ENCODE measurements around the gene CHRM4.

DNA sequence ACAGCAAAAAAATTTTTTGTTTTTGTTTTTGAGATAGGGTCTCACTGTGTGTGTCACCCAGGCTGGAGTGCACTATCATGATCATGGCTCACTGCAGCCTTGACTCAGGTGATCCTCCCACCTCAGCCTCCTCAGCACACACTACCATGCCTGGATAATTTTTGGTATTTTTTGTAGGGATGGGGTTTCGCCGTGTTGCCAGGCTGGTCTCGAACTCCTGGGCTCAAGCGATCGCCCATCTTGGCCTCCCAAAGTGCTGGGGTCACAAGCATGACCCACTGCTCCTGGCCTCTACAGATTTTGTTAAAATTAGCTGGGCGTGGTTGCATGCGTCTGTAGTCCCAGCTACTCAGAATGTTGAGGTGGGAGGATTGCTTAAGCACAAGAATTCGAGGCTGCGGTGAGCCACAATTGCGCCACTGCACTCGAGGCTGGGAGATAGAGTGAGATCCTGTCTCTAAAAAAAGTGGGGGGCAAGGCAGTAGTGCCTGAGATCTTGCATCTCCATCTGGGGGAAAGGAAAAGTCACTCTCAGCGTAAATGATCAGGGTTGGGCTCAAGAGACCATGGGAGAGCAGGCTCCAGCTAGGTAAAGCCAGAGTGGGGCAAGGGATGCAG lies 54.9 kb downstream of the CHRM4 start:
- TF ChIP-seq POLR2A (IDR thresholded peaks at IDR 0.05) = no peak
- TF ChIP-seq, protein P1, sequence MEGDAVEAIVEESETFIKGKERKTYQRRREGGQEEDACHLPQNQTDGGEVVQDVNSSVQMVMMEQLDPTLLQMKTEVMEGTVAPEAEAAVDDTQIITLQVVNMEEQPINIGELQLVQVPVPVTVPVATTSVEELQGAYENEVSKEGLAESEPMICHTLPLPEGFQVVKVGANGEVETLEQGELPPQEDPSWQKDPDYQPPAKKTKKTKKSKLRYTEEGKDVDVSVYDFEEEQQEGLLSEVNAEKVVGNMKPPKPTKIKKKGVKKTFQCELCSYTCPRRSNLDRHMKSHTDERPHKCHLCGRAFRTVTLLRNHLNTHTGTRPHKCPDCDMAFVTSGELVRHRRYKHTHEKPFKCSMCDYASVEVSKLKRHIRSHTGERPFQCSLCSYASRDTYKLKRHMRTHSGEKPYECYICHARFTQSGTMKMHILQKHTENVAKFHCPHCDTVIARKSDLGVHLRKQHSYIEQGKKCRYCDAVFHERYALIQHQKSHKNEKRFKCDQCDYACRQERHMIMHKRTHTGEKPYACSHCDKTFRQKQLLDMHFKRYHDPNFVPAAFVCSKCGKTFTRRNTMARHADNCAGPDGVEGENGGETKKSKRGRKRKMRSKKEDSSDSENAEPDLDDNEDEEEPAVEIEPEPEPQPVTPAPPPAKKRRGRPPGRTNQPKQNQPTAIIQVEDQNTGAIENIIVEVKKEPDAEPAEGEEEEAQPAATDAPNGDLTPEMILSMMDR (IDR thresholded peaks at IDR 0.05) = no peak

All from body of pancreas (tissue), 4 donors.